GM21528 (cell line): ENCODE data around the gene PDZD4.

Source experiments
- ATAC-seq: cut with Tn5 transposase; IDR thresholded peaks from one replicate; pipeline ENCODE4 v1.9.1; 2021; ENCODE audit warnings: mild to moderate bottlenecking, moderate library complexity; ENCODE audit not compliant: unreplicated experiment, low FRiP score

PDZD4 gene

GRCh38 chrX:153763989-153764755 is 66.2 kb downstream of the PDZD4 start, which contains the start of gene PLXNB3:
Gene PLXNB3 (plus strand): TSS chrX:153764249. CDS start chrX:153765536, 1,287 bp downstream.
- no peak for ATAC-seq

- ATAC-seq = no peak
These were observed 66.9 kb downstream of the PDZD4 start for GRCh38 chrX:153763298-153763932.

DNA sequence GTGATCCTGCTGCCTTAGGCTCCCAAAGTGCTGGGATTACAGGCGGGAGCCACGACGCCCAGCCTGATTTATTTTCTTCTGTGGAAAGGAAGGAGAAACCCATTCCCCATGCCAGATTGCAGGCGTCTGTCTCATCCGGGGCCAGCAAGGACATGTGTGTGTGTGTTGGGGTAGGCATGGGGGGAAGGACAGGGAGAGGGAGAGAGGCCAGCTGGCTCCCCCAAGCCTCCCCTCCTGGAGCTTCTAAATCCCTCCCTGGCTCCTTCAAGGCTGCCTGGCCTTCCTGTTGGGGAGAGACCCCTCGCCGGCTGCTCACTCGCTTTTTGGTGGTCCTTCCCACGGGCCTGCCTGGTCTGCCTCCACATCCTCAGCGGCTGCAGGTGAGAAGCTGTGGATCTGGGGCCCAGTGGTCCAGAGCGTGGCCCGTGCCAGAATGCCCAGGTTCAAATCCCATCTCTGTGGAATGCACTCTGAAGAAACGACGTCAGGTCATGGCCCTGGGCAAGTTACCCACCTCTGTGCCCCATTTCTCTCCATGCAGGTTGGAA is 67.6 kb downstream of the PDZD4 start:
- no peak for ATAC-seq

DNA sequence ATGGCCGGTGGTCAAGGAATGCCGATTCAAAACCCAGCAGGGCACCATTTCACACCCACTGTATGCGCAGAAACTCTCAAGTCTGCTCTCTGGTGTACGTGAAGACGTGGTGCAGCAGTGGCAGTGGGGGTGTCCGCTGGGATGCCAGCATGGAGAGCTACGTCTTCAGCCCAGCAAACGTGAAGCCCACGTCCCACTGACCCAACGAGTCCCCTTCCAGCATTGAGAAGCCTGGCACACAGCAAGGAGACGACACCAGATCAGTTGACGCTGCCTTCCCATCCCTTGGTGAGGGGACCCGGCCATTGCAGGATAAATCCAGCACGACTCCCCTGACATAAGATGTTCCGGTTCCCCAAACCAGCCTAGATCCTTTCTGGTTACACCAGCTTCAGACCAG is 68.5 kb downstream of the PDZD4 start:
- ATAC-seq = no peak

GRCh38 chrX:153755136-153755535 is 75.2 kb downstream of the PDZD4 start:
- ATAC-seq = no peak
